NCI-H2196 treated with DMSO at 0.1 percent for 48 hours (cell line): ENCODE results near the gene RTP1.
"Not testable (repeated sequence)": the region's sequence is repeated elsewhere in the genome, so short reads cannot be mapped to it uniquely, and the experiment has no call there.

Source experiments
- DNase-seq: peaks from one replicate; lab custom pipeline; 2025; ENCODE audit not compliant: unreplicated experiment; lab: John Stamatoyannopoulos, UW

RTP1 gene

GRCh38 chr3:187237741-187238140, 40.5 kb downstream of the RTP1 start:
- DNase-seq = no peak

GRCh38 chr3:187238239-187238638, 41.0 kb downstream of the RTP1 start:
- DNase-seq = no peak

- not testable (repeated sequence) for DNase-seq
Measured at GRCh38 chr3:187238835-187239234, 41.5 kb downstream of the RTP1 start.

- no peak for DNase-seq
Measured at GRCh38 chr3:187242435-187242834, 45.1 kb downstream of the RTP1 start.

GRCh38 chr3:187242900-187243299, 45.6 kb downstream of the RTP1 start:
- DNase-seq = no peak

- DNase-seq = no peak
Measured at GRCh38 chr3:187243933-187244524, 46.7 kb downstream of the RTP1 start.

GRCh38 chr3:187247398-187247797, 50.1 kb downstream of the RTP1 start:
- DNase-seq = no peak
